Esophagus muscularis mucosa (tissue), 4 donors: Measurements from ENCODE around the gene COL5A3. TPM values are rescaled to one million over a fixed set of nuclear protein-coding genes. Genes with fewer than 3 reads are reported as not detected.

Source experiments
- DNase-seq: peaks from one replicate; pipeline ENCODE4 v3.0.0-alpha.2; 2017; ENCODE audit errors: extremely low spot score
- H3K27ac ChIP-seq, 4 donors: fragments of 200-600 bp; sonication (generic); replicated peaks in 1 of 4; 1 replicate in 3 of 4; 2 replicates in 1 of 4; pipeline ENCODE4 v1.5.1; 2016 to 2019; ENCODE audit warnings: mild to moderate bottlenecking in 1 of 4
- H3K27me3 ChIP-seq, 4 donors: fragments of 200-600 bp; sonication (generic); one replicate each; pipeline versions ENCODE4 v1.5.1 to v1.6.0; 2016 to 2019
- H3K36me3 ChIP-seq, 4 donors: fragments of 200-600 bp; sonication (generic); one replicate each; pipeline ENCODE4 v1.5.1; 2016 to 2019
- H3K4me1 ChIP-seq, 4 donors: fragments of 200-600 bp; sonication (generic); one replicate each; pipeline ENCODE4 v1.5.1; 2016 to 2019
- H3K4me3 ChIP-seq, 4 donors: fragments of 200-600 bp; sonication (generic); 1 replicate in 2 of 4; 2 replicates in 2 of 4; pipeline ENCODE4 v1.5.1; 2016 to 2019; ENCODE audit warnings: mild to moderate bottlenecking in 4 of 4, moderate library complexity in 1 of 4
- H3K9me3 ChIP-seq, 4 donors: fragments of 200-600 bp; sonication (generic); 1 replicate in 3 of 4; 2 replicates in 1 of 4; pipeline ENCODE4 v1.5.1; 2016 to 2019
- CTCF ChIP-seq, 3 experiments: fragments of 200-600 bp in 2 of 3; fragments of 450-650 bp in 1 of 3; sonication (generic) in 2 of 3; IDR thresholded peaks; one replicate each; pipeline ENCODE4 v1.5.1; 2017 to 2019; ENCODE audit warnings: antibody characterized with exemption in 3 of 3, mild to moderate bottlenecking in 2 of 3, moderate library complexity in 1 of 3
- EP300 ChIP-seq: sonication (generic); formaldehyde crosslinking; IDR thresholded peaks from one replicate; pipeline ENCODE4 v1.6.1; 2017; ENCODE audit warnings: antibody characterized with exemption
- POLR2A ChIP-seq: fragments of 450-650 bp; IDR thresholded peaks from one replicate; pipeline ENCODE4 v1.6.1; 2017; ENCODE audit warnings: antibody characterized with exemption, moderate library complexity, mild to moderate bottlenecking, low read depth
- POLR2AphosphoS5 ChIP-seq, 2 donors: sonication (generic); formaldehyde crosslinking; IDR thresholded peaks; one replicate each; pipeline ENCODE4 v1.6.1; 2017; ENCODE audit warnings: antibody characterized with exemption in 2 of 2
- WGBS: methylation state at CpG from one replicate; pipeline ENCODE4 v1.1.5; 2018; 5-methylcytosine and 5-hydroxymethylcytosine counted together
- intact Hi-C: fragments of 100-400 bp; cut with DNase I; formaldehyde crosslinking; loops from one replicate; pipeline ENCODE4 v1.15.1; 2023
- total RNA-seq, 4 donors: library from RNA; depleted of rRNA; stranded (reverse); fragments of >200 nt; gene quantifications; one replicate each; pipeline versions ENCODE4 v1.1.0 to v1.2.1, GENCODE V29; 2016

The COL5A3 gene
- total RNA-seq, 4 donors from 2014 or later, result 12.9 to 29.1 (median 19.5) TPM

GRCh38 chr19:9941671-9942070 lies 68.6 kb downstream of the COL5A3 start:
- Histone ChIP-seq H3K27me3 (peaks cover 0 to 26% (median 0%) of the 10 kb centered on the region in 4 donors), H3K36me3 (no peaks in the 10 kb centered on the region), H3K27ac (no peak overlapping the region), H3K4me3 (no peak overlapping the region), H3K9me3 (peaks cover 0 to 13% (median 5%) of the 10 kb centered on the region in 4 donors), H3K4me1 (peaks cover 2 to 28% (median 20%) of the 10 kb centered on the region in 4 donors)
- TF ChIP-seq CTCF (IDR thresholded peaks at IDR 0.05) (no peak), POLR2A (no peak)
- intact Hi-C loops, result no loop called here
- 52% methylated on average over 1 of the region's 1 CpG for WGBS
- DNase-seq, result no peak

- no peaks in the 10 kb centered on the region for H3K36me3 ChIP-seq
- peaks cover 2 to 28% (median 21%) of the 10 kb centered on the region in 4 donors for H3K4me1 ChIP-seq
- H3K27ac ChIP-seq, result no peak overlapping the region
- H3K27me3 ChIP-seq, result peaks cover 0 to 30% (median 0%) of the 10 kb centered on the region in 4 donors
- DNase-seq, result no peak
- WGBS, result 29% methylated on average over 1 of the region's 1 CpG
- TF ChIP-seq EP300 (no peak), CTCF (IDR thresholded peaks at IDR 0.05) (no peak), POLR2AphosphoS5 (IDR thresholded peaks at IDR 0.05) (no peak), POLR2A (no peak)
- intact Hi-C loops, result no loop called here
- H3K9me3 ChIP-seq, result peaks cover 0 to 13% (median 5%) of the 10 kb centered on the region in 4 donors
- no peak overlapping the region for H3K4me3 ChIP-seq
Measured at GRCh38 chr19:9941231-9941630, 69.1 kb downstream of the COL5A3 start.

- TF ChIP-seq POLR2AphosphoS5 (IDR thresholded peaks at IDR 0.05) (no peak), EP300 (no peak), CTCF (IDR thresholded peaks at IDR 0.05) (no peak), POLR2A (no peak)
- intact Hi-C loops, result no loop called here
- peaks cover 0 to 35% (median 2%) of the 10 kb centered on the region in 4 donors for H3K27me3 ChIP-seq
- no peak overlapping the region for H3K27ac ChIP-seq
- peaks cover 0 to 13% (median 5%) of the 10 kb centered on the region in 4 donors for H3K9me3 ChIP-seq
- H3K36me3 ChIP-seq, result no peaks in the 10 kb centered on the region
- H3K4me3 ChIP-seq, result no peak overlapping the region
- no peak for DNase-seq
- H3K4me1 ChIP-seq, result peaks cover 6 to 28% (median 21%) of the 10 kb centered on the region in 4 donors
- 66% methylated on average over 2 of the region's 2 CpGs for WGBS
Measured at GRCh38 chr19:9940778-9941177, 69.5 kb downstream of the COL5A3 start.

GRCh38 chr19:9939301-9939913 lies 70.9 kb downstream of the COL5A3 start:
- Histone ChIP-seq H3K36me3 (no peaks in the 10 kb centered on the region), H3K4me1 (peaks cover 10 to 27% (median 25%) of the 10 kb centered on the region in 4 donors), H3K27me3 (peaks cover 0 to 48% (median 8%) of the 10 kb centered on the region in 4 donors), H3K9me3 (peaks cover 0 to 13% (median 5%) of the 10 kb centered on the region in 4 donors), H3K27ac (no peak overlapping the region), H3K4me3 (no peak overlapping the region)
- WGBS, result 52% methylated on average over 2 of the region's 3 CpGs
- DNase-seq, result no peak
- intact Hi-C loops, result no loop called here
- TF ChIP-seq EP300 (no peak), POLR2AphosphoS5 (IDR thresholded peaks at IDR 0.05) (no peak), POLR2A (no peak), CTCF (IDR thresholded peaks at IDR 0.05) (no peak)

GRCh38 chr19:9937001-9937411 lies 73.3 kb downstream of the COL5A3 start:
- intact Hi-C loops, result no loop called here
- Histone ChIP-seq H3K36me3 (no peaks in the 10 kb centered on the region), H3K27ac (no peak overlapping the region), H3K9me3 (peaks cover 0 to 6% (median 2%) of the 10 kb centered on the region in 4 donors), H3K27me3 (peaks cover 0 to 72% (median 22%) of the 10 kb centered on the region in 4 donors), H3K4me1 (peaks cover 14 to 36% (median 34%) of the 10 kb centered on the region in 4 donors), H3K4me3 (no peak overlapping the region)
- TF ChIP-seq CTCF (IDR thresholded peaks at IDR 0.05) (no peak), EP300 (no peak), POLR2A (no peak), POLR2AphosphoS5 (IDR thresholded peaks at IDR 0.05) (no peak)
- WGBS, result 15% methylated on average over 20 of the region's 20 CpGs
- no peak for DNase-seq
